ENCODE results near the gene TXNDC9.
A peak's percentile ranks its signal among the peaks of the same experiment; 100 is the strongest.
"Not testable (repeated sequence)": the region's sequence is repeated elsewhere in the genome, so short reads cannot be mapped to it uniquely, and the experiment has no call there.

The TXNDC9 gene, protein sequence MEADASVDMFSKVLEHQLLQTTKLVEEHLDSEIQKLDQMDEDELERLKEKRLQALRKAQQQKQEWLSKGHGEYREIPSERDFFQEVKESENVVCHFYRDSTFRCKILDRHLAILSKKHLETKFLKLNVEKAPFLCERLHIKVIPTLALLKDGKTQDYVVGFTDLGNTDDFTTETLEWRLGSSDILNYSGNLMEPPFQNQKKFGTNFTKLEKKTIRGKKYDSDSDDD

DNA sequence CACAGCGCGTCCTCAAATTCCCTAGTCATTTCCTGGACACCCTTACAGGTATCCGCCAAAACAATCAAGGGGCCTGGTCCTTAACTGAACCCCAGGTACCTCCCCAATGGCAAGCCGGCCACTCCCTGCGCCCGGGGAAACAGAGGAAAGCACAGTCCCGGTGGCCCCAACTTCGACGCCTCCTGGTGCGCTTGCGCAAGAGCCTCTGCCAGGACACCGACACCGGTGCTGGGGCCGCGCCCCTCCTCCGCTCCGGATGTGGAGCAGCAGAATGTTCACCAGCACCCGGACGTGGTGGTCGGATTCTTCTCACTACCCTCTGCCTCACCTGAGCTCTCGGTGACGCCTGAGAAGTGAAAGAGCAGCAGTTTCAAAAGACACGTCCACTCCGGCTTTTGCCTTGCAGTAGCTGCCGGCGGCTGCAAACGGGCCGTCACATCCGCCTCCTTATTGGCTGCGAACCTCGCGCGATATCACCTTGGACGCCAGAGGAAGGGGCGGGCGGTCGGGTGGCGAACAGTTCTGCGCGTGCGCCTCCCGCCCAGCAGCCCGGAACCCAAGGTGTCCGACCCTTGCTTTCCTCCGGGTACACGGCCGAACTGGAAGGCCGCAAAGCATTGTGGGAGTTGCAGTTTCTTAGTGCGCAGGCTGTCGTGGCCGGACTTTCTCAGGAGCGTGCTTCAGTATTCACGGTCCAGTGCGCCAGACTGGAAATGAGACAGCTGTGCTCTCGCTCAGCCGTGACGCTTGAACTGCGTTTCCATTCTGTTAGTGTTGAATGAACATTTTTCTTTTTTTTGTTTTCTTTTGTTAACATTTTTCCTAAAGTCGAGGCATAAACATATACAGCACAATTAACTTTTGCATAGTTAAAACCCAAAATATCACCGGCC is at the start of gene TXNDC9:
TSS of gene TXNDC9 (minus strand) at position 423 of the 893 bp plus-strand sequence. CDS start 3,123 bp downstream, outside the sequence.
- DNase-seq (ENCODE audit: low spot score), result peak; percentile 98

- no peak for DNase-seq (ENCODE audit: low spot score)
Observed at GRCh38 chr2:99382143-99382542, 46.0 kb upstream of the TXNDC9 start.

- no peak for DNase-seq (ENCODE audit: low spot score)
Observed at GRCh38 chr2:99380376-99381010, 44.4 kb upstream of the TXNDC9 start.

- no peak for DNase-seq (ENCODE audit: low spot score)
Observed at GRCh38 chr2:99377879-99378278, 41.7 kb upstream of the TXNDC9 start.

- no peak for DNase-seq (ENCODE audit: low spot score)
Observed at GRCh38 chr2:99376254-99376864, 40.2 kb upstream of the TXNDC9 start.

DNA sequence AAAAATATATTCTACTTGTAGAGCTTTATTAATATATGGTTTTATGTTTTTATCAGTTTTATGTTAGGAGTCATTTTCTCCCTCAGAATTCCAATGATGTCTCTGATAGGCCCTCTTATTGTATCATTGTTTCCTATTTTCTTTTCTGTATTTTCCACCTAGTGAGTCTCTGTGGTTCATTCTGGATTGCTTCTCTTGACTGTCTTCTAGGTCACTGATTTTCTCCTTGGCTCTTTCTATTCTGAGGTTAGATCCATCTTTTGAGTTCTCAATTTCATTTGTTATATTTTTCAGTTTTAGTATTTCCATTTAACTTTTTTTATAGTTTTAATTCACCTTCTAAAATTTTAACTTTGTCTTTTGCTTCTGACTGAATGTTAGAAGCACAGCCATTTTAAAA is 38.6 kb upstream of the TXNDC9 start:
- no peak for DNase-seq (ENCODE audit: low spot score)

DNA sequence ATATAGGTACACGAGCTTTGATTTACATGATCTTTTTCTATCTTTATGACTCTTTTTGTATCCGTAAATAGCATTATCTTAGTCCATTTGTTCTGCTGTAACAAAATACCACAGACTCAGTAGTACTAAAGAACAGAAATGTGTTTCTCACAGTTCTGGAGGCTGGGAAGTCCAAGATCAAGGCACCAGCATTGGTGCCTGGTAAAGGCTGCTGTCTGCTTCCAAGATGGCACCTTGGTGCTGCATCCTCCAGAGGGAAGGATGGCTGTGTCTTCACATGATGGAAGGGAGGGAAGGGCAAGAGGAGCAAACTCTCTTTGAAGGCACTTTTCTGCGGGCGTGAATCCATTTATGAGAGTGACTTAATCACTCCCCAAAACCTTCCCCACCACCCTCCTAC is 37.0 kb upstream of the TXNDC9 start:
- no peak for DNase-seq (ENCODE audit: low spot score)

DNA sequence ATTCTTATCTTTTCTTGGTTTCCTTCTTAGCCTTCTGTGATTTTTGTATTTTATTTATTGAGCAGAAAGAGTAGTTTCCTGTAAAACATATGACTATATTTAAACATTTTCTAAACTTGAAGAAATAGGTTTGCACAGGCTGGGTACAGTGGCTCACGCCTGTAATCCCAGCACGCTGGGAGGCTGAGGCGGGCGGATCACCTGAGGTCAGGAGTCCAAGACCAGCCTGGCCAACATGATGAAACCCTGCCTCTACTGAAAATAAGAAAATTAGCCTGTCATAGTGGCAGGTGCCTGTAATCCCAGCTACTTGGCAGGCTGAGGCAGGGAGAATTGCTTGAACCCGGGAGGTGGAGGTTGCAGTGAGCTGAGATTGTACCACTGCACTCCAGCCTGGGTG is 32.7 kb upstream of the TXNDC9 start:
- not testable (repeated sequence) for DNase-seq (ENCODE audit: low spot score)

- no peak for DNase-seq (ENCODE audit: low spot score)
Observed at GRCh38 chr2:99365661-99366060, 29.5 kb upstream of the TXNDC9 start.

DNA sequence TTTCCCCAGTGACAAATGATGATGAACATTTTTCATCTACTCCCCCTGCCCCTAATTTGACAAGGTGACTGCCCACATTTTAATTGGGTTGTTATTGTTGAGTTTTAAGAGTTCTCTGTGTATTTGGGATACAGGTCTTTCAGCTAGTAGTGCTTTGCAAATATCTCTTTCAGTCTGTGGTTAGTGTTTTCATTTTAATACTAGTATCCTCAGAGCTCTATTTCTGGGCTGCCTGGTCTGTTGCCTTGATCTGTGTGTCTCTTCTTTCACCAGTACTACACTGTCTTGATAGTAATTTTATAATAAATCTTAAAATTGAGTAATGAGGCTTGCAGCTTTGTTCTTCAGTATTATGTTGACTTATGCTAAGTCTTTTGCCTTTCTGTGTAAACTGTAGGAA is 20.7 kb upstream of the TXNDC9 start:
- DNase-seq (ENCODE audit: low spot score), result no peak

GRCh38 chr2:99354825-99355224 is 18.7 kb upstream of the TXNDC9 start:
- DNase-seq (ENCODE audit: low spot score), result not testable (repeated sequence)

GRCh38 chr2:99354070-99354469 is 17.9 kb upstream of the TXNDC9 start:
- no peak for DNase-seq (ENCODE audit: low spot score)

DNA sequence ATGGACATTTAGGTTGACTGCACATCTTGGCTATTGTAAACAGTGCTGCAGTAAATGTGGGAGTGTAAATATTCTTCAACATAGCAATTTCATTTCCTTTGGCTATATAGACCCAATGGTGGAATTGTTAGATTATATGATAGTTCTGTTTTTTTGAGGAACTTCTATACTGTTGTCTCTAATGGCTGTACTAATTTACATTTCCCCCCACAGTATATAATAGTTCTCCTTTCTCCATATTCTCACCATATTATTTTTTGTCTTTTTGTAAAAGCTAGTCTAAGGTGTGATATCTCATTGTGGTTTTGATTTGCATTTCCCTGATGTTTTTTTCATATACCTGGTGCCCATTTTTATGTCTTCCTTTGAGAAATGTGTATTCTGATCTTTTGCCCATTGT is 14.1 kb upstream of the TXNDC9 start:
- DNase-seq (ENCODE audit: low spot score), result no peak

DNA sequence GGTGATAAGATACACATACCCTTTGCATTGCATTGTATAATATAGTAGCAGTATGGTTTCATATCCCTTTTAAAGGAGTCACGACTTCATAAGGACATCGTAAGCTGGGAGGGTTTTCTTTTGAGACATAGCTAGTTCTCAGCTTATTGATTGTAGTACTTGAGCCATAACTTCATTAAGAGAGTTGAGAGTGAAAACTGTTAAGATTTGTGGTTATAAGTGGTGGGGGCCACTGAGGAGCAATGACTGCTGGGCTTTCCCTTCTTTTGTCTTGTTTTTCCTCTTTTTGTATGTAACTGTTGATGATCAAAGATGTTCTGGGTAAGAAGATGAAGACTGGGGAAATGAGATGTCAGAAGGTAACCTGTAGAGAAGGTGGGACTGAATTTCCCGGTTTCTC is 12.0 kb upstream of the TXNDC9 start:
- no peak for DNase-seq (ENCODE audit: low spot score)

DNA sequence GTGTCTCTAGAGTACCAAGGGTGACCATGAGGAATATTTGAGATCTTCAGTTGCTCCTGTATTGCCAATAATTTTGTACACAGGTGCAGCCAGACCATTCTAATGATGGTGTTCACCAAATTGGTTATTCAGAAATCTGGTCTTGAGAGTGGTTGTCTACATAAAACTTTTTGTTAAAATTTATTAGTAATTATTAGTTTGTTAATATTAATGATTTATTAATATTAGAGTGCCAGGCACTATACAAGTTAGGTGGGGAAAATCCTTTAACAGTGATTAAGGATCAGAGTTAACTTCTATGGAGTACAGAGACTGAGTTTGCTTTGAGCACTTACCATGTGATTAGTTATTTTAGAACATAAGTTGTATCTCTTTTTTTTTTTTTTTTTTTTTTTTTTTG is 10.1 kb upstream of the TXNDC9 start:
- DNase-seq (ENCODE audit: low spot score), result no peak

- not testable (repeated sequence) for DNase-seq (ENCODE audit: low spot score)
Observed at GRCh38 chr2:99345446-99345845, 9.3 kb upstream of the TXNDC9 start.

DNA sequence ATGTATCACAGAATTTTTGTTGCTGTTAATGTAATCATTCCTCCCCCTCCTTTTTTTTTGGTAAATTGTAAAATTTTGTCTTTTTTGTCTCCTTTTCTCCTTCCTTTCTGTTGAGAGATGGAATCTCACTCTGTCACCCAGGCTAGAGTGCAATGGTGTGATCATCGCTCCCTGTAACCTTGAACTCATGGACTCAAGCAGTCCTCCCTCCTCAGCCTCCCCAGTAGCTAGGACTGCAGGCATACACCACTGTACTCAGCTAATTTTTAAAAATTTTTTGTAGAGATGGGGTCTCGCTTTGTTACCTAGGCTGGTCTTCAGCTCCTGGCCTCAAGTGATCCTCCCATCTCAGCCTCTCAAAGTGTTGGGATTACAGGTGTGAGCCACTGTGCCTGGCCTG is 6.4 kb upstream of the TXNDC9 start:
- no peak for DNase-seq (ENCODE audit: low spot score)

GRCh38 chr2:99340669-99341236 is 4.6 kb upstream of the TXNDC9 start:
- DNase-seq (ENCODE audit: low spot score), result no peak

DNA sequence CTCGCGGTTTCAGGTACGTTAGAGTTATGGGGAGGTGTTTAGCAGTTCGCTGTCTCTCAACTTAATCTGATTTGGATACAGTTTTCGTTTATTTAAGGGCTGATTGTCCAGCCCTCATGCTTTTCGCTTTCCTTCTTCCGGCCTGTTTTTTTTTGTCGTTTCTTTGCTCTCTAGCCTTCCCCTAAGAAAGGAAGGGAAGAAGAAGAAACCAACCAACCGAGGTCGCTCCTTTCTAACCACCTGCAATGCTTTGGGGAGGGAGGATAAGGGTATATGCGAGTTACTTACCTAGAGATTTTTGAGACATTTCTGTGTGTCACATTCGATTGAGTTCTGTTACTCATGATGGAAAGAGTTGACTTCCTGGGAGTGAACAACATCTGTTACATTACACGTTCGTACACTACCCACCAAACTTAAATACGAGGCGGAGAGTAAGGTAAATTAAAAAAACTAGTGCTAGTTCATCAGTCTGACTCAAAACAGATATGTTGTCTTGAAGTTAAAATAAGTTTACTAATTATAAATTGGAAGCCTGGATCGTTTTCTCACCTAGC is 2.0 kb upstream of the TXNDC9 start:
- DNase-seq (ENCODE audit: low spot score), result no peak

- DNase-seq (ENCODE audit: low spot score), result peak; percentile 96
Observed at GRCh38 chr2:99337113-99338028, 1.2 kb upstream of the TXNDC9 start, which contains the start of gene EIF5B. Gene EIF5B, plus strand, starts transcription at chr2:99337389. Its CDS starts 166 bp downstream, at chr2:99337555.

- DNase-seq (ENCODE audit: low spot score), result no peak
Observed at GRCh38 chr2:99336804-99337112, 625 bp upstream of the TXNDC9 start.

All from left forelimb (tissue), 1 donor.